Activated CD8-positive, alpha-beta memory T cell treated with anti-CD3 and anti-CD28 coated beads, Interleukin-2, amount 50 U/mL, for 24 hours (primary cell): Measurements from ENCODE around the gene PYDC2.

Experiments
- DNase-seq: peaks from one replicate; pipeline ENCODE4 v3.0.0-alpha.2; 2020; ENCODE audit errors: extremely low read depth

PYDC2 gene

DNA sequence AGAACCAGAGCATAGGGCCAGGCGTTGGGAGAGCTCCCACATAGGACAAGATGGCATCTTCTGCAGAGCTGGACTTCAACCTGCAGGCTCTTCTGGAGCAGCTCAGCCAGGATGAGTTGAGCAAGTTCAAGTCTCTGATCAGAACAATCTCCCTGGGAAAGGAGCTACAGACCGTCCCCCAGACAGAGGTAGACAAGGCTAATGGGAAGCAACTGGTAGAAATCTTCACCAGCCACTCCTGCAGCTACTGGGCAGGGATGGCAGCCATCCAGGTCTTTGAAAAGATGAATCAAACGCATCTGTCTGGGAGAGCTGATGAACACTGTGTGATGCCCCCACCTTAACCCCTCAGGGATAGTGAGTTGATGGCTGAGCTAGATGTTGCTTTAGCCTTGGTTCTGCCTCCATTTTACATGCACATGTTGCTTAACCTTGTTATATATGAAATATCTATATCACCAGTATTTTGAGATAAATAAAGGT, at the start of gene PYDC2:
PYDC2 (plus strand) TSS at position 51 of the 483 bp plus-strand sequence; CDS start at position 51, 0 bp downstream.
- DNase-seq, result no peak

DNA sequence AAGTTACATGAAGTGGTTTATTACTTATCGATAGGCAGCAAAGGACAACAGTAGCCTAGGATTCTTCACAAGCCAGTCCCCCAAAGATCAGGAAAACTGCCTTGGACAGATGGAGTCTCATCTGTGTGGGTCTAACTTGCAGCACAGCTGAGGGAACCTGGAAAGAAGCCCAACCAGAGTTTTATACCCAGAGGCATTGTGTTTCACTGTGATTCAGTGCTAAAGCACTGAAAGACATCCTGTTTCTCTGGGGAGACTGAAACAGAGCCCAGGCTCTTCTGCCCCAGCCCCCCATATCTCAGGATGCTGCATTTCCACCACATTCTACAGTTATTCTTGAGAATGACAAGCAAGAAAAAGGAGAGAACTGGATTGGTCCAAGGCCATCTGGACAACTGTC, 48.2 kb upstream of the PYDC2 start:
- DNase-seq, result no peak

DNA sequence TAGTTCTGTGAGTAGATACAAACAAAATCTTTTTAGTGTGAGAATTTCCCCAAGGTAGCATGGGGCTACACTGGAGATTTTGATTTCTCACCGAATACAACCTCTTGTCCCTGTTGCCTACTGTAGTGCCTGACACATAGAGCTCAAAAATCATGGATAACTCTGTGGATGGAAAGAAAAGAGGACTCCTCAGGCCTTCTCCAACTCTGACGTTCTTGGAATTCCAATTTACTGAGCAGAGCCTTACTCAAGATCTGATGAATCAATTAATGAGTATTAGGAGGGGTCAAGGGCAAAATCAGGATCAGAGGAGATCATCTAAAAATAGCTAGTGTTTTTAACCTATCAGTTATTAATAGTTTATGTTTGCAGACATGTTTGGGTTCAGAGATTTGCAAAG, 46.7 kb upstream of the PYDC2 start:
- no peak for DNase-seq

DNA sequence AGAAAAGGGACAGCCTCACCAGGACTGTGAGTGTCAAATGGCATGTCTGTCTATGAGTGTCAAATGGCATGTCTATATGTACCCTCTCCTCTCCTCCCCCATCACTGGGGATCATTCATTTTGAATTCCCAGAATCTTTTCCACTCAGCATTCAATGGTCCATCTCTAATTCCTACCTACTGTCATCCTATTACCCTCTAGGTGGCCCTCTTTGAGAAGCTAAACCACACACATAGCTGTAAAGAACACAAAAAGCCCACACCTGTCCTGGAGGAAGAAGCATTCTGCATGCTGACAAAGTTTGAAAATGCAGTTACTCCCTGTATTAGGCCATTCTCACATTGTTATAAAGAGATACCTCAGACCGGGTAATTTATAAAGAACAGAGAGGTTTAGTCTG, 46.2 kb upstream of the PYDC2 start:
- DNase-seq, result no peak

DNA sequence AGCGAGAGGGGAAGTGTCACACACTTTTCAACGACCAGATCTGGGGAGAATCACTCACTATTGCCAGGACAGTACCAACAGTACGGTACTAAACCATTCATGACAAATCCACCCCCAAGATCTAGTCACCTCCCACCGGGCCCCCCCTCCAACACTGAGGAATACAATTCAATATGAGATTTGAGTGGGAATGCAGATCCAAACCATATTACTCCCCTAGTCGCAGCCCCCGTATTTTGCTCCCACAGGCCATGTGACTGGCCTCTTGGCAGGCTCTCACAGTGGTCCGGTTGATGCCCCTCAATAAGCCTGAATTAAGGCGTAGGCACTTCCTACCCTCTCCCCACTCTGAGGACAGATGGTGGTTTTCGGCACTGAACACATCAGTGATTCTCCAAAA, 45.4 kb upstream of the PYDC2 start:
- DNase-seq, result no peak

DNA sequence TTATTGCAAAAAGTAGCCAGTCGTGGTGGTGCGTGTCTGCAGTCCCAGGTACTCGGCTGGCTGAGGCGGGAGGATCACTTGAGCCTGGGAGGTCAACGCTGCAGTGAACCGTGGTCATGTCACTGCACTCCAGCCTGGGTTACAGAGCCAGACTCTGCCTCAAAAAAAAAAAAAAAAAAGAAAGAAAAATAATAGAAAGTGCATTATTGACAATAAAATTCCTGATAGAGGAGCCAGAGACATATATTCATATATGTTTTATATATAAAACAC, 43.6 kb upstream of the PYDC2 start:
- no peak for DNase-seq

DNA sequence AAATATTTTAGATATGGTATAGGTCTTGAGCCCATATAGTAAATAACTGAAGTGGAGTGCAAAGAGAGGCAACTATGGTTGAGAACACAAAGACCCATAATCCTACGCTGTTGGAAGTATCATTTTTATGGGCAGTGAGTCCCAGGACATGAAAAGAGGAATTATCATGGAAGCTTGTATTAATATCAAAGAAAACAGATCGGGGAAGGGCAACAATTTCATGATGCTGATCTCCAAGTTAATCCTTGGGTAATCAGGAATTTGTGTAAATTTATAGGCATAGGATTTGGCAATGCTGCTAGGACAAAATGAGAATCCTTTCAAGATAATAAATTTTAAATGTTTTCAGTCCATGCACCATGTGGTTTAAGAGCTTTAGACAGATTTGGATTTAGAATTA, 40.2 kb upstream of the PYDC2 start:
- no peak for DNase-seq

DNA sequence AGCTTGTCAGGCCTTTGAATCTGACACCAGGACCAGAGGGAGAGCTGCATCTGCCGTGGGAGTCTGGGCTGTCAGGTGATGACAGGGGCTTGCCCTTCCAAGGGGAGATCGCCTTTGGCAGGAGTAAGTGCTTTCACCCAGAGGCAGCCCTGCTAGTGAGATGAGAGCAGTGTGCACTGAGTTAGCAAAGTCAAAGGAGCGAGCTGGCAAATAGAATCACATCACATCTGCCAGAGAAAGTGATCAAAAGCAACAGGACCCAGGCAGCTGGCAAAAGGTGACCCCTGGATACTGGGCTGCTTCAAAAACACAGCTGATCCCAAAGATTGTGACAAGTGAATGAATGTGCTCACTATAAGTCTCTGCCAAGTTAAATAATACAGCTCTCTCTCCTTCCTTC, 36.1 kb upstream of the PYDC2 start:
- DNase-seq, result no peak

DNA sequence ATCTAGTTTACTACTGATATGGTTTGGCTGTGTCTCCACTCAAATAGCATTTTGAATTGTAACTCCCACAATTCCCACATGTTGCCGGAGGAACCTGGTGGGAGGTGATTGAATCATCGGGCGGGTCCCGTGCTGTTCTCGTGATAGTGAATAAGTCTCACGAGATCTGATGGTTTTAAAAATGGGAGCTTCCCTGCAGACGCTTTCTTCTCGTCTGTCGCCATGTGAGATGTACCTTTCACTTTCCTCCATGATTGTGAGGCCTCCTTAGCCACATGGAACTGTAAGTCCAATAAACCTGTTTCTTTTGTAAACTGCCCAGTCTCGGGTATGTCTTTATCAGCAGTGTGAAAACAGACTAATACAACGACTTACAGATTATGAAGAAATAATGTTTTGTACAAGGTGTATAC, 35.6 kb upstream of the PYDC2 start:
- DNase-seq, result no peak

DNA sequence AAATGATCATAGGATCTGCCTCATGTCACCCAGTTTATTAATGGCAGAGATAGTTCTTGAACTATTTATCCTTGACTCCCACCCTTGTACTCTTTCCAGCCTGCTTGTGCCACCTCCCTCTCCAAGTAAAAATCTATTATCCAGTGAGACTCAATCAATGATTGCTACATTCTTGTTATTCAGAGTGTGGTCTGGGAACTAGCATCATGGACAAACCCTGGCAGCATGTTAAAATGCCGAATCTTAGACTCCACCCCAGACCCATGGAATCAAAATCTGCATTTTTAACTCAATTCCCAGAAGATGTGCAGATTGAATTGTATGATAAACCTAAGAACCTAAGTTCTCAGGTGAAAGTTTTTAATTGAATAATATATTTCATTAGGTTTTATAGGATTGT, 34.7 kb upstream of the PYDC2 start:
- no peak for DNase-seq

DNA sequence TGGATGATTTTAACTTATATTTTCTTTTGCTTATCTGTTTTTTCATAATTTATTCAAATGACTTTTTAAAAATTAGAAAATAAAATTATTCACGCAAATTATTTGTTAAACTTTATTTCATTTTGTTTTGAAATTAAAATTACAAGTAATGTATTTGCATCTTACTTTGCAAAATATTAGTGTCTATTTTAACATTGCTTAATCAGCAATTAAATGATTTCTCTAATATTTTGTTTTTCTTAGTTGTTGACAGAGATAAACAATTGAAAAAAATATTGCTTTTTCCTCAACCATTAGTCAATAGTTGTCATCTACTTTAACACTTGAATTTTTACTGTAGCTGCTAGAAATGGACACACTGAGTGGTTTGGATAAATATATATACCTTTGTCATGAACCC, 32.8 kb upstream of the PYDC2 start:
- DNase-seq, result no peak

DNA sequence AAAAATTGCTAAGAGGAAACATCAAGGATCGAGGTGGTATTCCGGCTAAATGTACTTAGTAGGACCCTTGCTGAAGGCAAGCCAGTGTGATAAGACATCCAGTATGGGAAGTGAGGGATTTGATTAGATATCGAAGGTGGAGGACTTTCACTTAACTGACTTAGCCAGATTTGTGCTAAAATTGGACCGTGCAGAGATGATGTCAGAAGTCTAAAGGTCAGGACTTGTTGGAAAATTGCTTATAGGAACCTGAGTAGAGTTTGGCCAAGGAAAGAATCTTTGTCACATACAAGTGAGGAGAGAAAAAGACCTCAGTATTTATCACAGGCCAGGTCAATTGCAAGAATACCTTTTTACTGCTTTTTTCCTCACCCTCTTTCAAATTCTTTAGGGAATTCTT, 30.9 kb upstream of the PYDC2 start:
- DNase-seq, result no peak

DNA sequence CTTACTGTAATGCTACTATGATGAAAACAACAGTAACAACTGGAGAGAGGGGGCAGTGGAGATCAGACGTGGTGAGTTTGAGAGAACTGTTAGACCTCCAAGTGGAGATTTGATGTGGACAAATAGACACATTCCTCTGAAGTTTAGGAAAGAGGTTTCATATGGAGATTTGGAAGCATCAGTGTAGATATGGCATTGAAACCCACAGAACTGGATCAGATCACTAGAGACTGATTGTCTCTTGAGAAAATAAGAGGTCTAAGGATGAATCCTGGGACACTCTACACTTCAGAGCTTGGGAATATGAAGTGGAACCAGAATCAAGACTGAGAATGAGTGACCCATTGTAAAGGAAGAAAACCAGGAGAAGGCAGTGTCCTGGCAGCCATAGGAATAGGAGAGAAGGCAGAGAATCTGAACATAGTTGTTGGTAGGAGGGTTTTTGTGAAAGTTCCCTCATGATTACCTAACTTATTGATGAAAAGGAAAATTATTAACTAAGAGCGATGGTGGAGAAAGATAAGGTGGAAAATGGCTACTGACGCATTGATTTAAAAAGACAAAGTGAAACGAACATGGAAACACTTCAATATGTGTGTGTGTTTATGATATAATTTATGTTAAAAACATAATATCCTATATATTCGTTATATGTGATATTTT, 29.7 kb upstream of the PYDC2 start:
- DNase-seq, result no peak

DNA sequence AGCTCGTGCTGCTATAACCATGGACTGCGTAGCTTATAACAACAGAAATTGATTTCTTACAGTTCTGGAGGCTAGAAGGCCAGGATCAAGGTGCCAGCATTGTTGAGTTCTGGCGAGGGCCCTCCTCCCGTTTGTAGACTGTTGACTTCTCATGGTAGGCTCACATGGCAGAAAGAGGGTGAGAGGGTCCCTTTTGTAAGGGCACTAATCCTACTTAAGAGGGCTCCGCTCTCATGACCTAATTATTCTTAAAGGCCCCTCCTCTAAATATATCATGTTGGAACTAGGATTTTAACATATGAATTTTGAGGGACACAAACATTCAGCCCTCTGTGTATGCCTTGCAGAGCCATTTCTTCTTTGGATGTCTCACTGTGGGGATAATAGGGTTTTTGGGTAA, 28.8 kb upstream of the PYDC2 start:
- no peak for DNase-seq

DNA sequence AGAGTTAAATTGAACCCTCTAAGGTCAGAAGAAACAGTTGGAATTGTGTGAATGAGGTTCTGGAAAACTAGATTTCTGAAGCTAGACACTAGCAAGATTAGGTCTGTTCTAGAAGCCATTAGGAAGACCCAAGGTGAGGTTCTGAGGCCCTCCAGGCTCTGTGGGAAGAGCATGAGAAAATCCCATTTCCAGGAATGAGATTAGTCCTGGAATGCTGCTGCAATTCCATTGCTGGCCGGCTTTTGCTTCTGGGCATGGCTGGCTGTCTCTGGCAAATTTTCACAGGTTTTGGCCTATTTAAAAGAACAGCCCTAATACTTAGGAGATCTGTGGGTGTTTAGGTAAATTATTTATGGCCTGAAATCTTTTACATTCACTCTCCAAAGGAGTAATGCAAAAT, 26.9 kb upstream of the PYDC2 start:
- no peak for DNase-seq

DNA sequence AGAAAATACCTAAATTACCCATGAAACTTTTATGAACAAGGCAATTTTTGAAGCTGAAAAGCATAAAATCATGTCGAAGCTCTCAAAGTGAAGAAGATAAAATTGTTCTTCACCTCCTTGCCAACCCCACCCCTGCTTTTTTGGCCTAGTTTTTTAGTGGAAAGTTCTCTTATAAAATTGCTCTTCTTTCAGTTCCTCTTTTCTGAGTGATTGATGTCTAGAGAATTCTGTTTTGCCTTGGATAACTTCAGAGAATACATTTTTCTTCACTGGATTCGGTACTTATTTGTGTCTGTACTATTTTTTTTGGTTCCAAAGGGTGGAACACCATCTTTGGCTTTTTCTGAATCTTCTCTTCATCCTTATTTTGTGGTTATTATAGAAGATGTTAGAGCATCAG, 25.0 kb upstream of the PYDC2 start:
- DNase-seq, result no peak

DNA sequence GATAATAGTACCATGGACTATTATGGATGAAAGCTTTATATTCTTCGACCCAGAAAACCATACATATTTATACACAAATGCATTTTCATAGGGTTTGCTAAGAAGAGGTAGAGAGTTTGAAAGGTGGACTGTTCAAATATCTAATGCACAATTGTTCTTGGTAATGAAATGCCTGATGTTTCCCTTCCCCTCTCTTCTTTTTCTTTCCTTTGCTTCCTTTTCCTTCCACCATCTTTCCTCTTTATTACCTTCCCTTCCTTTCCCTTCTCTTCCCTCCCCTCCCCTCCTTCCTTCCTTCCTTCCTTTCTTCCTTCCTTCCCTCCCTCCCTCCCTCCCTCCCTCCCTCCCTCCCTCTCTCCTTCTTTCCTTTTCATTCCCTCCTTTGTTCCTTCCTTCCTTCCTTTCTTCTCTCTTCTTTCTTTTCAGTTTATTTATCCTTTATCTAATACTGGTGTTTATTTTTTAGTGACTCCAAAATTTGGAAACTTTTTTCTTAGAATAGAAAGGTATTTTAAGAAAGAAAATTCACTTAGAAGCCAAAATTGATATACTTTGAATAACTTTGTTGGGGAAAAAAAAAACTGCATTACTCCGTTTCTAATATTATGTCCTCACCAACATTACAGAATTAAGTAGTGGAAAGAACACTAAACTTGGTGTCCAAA, 22.7 kb upstream of the PYDC2 start:
- DNase-seq, result no peak

DNA sequence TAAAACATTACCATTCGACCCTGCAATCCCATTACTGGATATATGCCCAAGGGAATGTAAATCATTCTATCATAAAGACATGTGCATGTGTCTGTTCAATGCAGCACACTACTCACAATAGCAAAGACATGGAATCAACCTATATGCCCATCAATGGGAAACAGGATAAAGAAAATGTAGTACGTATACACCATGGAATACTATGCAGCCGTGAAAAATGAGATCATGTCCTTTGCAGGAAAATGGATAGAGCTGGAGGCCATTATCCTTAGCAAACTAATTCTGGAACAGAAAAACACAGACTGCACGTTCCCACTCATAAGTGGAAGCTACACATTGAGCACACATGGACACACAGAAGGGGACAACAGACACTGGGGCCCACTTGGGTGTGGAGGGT, 20.4 kb upstream of the PYDC2 start:
- no peak for DNase-seq

DNA sequence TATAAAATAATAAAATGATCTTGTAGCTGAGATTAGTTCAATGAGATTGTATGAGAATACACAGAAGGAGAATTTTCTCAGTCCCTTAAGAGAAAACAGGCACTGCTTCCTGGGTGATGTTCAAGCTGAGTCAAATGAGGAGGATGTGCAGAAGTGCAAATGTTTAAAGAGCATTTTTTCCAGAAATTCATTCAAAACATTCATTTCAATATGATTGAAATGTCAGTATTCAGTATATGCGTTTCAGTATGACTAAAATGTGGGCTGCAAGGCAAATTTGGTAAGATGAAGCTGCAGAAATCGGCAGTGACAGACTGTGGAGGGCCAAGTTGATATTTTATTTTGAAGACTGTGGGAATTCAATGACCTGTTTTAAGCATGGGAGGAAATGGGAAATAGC, 19.3 kb upstream of the PYDC2 start:
- DNase-seq, result no peak

DNA sequence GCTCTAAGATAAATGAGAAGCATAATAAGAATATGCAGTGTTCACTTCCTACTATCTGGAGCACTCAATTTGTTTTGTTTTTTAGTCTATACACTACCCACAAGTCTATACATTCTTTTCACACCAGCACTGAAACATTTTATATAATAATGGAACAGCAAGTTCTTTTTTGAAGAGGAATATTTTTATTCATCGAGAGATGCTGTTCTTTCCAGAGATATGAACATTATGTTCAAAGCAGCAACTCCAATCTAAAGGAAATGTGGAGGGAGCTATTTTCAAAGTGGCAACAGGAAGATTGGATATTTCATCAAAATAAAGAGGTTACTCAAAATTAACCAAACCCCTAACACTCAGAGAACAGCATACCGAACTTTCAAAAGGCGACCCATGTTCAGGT, 16.4 kb upstream of the PYDC2 start:
- no peak for DNase-seq

DNA sequence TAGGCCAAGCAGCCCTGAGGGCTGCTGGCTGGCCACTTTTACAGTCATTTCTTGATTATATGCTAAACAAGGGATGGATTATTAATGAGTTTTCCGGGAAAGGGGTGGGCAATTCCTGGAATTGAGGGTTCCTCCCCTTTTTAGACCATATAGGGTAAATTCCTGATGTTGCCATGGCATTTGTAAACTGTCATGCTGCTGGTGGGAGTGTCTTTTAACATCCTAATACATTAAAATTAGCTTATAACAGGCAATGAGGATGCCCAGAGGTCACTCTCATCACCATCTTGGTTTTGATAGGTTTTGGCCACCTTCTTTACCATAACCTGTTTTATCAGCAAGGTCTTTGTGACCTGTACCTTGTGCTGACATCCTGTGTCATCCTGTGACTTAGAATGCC, 11.7 kb upstream of the PYDC2 start:
- DNase-seq, result no peak

DNA sequence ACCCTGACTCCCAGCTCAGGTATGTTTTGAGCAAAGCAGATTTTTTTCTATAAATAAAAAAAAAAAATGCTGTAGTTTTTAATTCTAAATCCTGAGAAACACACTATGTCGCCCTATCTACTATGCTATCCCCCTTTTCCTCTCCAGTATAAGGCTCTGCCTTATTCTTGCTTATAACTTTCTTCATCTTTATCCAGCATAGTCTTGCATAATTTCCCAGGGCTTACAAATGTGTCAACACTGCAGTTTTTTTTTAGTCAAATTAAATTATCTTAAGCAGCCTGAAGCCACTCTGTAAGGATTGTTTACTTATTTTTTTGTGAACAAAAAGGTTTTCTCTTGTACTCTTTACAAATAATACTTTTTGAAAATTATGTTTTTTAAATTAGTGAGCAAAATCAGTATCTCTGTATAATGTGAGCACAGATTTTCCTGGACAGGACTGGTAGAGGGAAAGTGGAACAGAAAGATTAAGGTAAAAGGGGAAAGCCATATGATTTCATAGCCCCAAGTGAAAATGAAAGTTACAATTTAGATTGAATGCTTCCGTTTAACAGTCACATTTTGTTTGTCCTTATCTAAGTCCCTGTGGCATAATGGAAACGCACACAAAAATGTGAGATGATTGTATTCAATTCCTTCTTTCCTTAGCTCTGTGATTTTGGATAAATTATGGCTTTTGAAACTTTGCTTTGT, 5.6 kb upstream of the PYDC2 start:
- DNase-seq, result no peak

DNA sequence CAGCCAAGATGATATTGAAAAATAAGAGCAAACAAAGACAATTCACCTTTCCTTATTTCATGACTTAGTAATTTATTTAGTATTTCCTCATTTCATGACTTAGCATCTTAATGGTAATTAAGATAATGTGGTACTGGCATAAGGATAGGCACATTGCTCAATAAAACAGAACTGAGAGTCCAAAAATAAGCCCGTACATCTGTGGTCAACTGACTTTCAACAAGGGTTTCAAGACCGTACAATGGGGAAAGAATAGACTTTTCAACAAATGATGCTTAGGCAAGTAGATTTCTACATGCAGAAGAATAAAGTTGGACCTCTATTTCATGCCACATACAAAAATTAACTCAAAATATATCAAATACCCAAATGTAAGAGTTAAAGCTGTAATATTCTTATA, 603 bp upstream of the PYDC2 start:
- no peak for DNase-seq

DNA sequence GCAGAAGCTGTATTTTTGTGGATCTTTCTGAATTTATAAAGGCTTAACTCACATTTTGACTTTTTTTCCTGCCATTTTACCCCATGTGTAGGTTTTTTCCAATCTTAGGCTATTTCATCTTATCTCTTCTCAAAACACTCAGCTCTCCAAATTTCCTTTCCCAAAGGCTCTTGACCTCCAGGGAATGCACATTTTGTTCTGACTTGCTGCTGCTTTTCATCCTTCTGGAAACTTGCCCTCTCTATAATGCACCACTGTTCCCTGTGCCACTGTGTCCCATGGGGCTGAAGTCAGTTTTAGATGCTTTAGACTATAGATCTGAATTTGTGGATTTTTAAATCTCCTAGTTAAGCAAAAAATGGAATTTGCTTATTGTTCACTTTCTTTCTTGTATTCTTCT, 9.1 kb downstream of the PYDC2 start:
- DNase-seq, result no peak
